Measurements from ENCODE around the gene IGFN1.

DNA sequence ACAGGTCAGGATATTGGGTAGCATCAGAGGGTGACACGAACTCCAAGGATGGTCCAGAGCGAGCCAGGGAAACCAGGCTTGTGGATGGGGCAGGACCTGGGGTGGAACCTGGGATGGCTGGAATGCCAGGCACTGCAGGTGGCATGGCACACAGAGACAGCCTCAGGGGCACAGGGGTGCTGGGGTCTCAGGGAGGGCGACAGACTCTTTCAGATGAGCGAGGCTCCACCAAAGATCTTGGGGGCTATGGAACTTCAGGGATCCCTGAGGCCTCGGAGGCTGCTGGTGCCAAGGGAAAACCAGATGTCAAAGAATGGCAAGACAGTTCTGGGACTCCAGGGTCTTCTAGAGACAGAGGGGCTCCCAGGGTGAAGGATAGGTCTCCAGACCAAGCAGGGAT lies 21.4 kb downstream of the IGFN1 start:
- TF ChIP-seq, protein P1, sequence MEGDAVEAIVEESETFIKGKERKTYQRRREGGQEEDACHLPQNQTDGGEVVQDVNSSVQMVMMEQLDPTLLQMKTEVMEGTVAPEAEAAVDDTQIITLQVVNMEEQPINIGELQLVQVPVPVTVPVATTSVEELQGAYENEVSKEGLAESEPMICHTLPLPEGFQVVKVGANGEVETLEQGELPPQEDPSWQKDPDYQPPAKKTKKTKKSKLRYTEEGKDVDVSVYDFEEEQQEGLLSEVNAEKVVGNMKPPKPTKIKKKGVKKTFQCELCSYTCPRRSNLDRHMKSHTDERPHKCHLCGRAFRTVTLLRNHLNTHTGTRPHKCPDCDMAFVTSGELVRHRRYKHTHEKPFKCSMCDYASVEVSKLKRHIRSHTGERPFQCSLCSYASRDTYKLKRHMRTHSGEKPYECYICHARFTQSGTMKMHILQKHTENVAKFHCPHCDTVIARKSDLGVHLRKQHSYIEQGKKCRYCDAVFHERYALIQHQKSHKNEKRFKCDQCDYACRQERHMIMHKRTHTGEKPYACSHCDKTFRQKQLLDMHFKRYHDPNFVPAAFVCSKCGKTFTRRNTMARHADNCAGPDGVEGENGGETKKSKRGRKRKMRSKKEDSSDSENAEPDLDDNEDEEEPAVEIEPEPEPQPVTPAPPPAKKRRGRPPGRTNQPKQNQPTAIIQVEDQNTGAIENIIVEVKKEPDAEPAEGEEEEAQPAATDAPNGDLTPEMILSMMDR (IDR thresholded peaks at IDR 0.05 in 8 of 11, conservative IDR thresholded peaks at IDR 0.05 in 3 of 11), result no peak
- TF ChIP-seq POLR2A (IDR thresholded peaks at IDR 0.05) (no peak), POLR2AphosphoS5 (IDR thresholded peaks at IDR 0.05) (no peak)
